C1 segment of cervical spinal cord (tissue), 14 donors: ENCODE data around the gene AIDA.
"Not testable (repeated sequence)": the region's sequence is repeated elsewhere in the genome, so short reads cannot be mapped to it uniquely, and the experiment has no call there.

Experiments
- DNase-seq, 14 donors: peaks; one replicate each; lab custom pipeline; 2025; lab: John Stamatoyannopoulos, UW

The AIDA gene

DNA sequence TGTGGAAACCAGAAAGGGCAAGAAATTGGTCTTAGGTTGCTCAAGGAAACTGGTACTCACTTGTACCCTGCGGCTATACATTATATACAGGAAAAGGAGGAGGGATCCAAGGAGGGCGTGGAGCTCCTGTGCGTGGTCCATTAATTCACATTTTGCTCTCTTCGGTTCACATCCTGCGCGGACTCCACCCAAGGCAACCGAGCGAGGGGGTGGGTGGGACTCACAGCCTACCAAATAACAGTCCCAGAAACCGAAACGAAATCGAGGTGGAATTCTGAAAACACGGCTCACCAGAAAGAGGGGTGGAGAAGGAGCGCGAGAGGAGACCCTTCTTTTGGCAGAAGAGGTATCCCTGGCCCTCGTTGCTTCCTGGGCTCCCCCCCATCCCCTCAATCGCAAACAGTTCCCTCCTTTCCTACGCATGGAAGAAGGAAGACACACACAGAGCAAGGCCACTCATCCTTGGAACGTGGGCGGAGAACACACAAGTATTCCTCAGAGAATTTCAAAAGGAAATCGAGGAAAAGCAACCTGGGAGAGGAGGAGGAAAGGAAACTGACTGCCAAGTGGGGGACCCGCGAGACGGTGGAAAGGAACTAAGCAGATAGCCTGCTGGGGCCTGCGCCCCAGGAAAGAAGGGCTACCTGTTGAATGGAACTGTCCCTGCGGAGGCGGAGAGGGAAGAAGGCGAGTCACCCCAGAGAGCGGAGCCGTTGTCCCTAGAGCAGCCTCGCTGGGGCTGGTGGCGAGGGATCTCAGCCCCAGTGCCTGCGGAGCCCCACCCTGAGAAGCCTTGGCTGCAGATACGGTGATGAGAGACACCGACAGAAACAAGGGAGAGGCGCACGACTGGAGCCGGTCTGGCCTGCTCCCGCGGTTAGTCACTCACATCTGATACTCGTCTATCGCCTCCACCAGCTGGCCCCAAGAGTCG is 705 bp downstream of the AIDA start:
- peak in 12 of 14 donors; percentile 12 to 74 (median 52) for DNase-seq

DNA sequence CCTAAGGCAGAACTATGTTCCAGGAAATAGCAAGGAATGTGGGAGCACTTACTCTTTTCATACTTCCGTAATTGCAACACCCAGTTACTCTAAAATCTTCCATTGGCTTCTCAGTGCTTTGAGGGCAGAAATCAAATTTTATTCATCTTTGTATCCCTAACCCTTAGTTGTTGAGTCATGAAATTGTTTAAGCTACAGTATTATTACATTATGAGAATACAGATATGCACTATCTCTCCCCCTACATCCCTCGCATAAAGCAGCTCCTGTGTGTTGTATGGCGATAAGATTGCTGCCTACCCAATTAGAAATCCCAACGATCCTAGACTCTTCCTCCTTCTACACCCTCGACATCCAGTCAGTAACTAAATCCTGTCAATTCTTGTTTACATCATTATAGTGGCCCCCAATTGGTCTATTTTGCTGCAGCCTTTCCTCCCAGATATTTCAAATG is 2.6 kb downstream of the AIDA start:
- no peak for DNase-seq

DNA sequence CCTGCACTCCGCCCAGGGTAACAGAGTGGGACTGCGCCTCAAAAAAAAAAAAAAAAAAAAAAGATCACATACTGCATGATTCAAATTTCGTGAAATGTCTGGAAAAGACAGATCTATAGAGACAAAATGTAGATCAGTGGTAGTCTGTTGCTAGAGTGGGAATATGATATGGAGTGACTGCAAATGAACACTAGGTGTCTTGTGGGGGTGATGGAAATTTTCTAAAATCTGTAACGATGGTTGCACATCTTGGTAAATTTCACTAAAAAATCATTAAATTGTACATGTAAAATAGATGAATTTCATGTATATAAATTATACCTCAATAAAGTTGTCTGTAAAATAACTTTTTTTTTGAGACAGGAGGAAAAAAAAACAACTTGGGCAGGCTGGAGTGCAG is 5.5 kb downstream of the AIDA start:
- DNase-seq, result no peak

DNA sequence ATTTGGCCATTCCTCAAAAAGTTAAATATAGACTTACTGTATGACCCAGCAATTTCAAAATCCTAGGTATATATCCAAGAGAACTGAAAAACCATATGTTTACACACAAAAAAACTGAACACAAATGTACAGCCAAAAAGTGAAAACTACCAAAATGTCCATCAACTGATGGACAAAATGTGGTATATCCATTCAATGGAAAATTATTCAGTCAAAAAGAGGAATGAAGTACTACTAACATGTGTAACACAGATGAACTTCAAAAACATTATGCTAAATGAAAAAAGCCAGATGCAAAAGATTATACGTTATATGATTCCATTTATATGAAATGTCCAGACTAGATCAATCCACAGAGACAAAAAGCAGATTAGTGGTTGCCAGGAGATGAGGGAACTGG is 8.0 kb downstream of the AIDA start:
- no peak for DNase-seq

DNA sequence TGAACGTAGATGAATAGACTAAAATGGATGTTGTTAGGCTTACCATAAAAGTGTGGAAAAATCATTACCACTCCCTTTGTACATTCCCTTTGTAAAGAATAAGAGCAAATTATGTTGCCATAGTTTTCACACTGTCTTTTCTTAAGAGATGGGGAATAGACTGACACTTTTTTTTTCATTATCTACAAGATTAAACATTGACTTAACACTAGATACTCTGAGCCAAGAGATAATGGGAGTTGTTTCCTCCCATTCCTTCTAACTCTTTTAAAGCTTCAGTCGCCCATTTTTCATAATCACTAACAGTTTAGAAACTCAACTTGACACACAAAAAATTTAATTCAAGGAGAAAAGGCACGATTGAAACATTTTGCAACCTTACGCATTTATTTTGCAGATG is 10.1 kb downstream of the AIDA start:
- no peak for DNase-seq

DNA sequence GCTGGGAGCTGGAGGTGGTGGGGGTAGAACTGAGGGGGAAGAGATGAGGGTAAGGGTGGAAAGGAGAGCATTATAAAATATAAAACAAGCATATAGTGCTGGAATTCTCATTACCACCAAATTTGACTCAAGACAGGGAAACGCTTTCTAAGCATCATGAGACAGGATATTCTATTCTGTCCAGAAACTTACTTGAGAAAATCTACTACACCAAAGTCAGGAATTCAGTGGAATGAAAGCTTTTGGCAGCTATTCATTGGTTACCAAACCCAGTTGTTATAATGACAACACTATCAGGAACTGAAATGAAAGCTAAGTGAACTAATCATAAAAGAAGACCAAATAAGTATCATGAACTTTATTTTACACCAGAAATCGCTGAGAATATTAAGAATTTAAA is 14.5 kb downstream of the AIDA start:
- no peak for DNase-seq

DNA sequence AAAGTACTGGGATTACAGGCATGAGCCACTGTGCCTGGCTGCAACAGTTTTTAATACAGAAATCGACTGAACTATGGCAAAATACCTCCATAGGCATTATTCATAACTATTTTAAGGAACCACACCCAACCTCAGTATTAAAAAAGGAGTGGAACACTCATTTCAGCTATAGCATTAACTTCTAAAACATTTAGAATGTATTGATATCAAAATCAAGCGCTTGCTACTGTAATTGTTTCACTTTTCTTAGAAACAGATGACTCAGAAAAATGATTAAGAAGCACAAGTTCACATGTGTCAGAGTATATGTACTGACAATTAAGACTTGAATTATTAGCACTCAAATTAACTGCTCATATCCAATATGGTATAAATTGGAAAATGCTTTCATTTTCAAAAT is 15.1 kb downstream of the AIDA start:
- no peak for DNase-seq

DNA sequence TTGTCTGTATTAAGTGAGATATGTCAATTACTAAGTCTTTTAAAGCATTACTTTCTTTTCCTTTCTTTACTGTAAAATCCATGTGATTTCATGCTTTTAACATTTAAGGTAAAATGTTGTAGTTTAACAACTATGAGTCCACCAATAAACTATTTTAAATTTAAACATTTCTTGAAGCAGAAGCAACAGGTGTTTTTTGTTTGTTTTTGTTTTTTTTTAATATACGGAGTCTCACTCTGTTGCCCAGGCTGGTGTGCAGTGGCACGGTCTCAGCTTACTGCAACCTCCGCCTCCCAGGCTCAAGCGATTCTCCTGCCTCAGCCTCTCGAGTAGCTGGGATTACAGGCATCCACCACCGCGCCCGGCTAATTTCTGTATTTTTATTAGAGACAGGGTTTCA is 15.6 kb downstream of the AIDA start:
- DNase-seq, result no peak

DNA sequence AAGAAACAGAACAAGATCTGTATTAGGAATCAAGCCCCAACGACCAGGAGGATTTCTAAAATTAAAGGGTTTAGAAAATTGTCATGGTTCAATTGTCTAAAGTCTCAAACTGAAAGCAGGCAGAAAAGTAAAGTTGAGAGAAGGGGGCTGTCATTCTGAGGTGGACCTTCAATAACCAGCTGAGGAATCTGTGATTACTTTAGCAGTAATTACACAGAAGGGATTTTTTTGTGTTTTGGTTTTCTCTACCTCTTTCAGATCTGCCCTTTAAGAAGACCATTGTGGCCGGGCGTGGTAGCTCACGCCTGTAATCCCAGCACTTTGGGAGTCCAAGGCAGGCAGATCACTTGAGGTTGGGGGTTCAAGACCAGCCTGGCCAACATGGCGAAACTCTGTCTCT is 17.4 kb downstream of the AIDA start:
- no peak for DNase-seq

DNA sequence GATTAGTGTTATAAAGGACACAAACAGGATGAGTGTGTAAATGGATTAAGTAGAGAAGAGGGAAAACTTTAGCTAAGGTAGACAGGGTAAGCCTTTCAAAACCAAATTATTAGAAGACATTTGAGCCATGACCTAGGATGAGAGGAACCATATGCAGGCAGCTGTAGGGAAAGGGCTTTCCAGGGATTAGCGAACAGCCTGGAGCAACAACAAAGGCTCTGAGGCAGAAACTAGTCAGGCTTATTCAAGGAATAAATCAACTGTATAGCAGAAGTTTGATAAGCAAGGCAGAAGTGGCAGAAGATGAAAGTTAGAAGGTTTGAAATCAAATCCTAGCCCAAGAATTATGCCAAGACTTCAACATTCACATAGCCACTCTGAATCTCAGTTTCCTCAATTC is 21.3 kb downstream of the AIDA start:
- no peak for DNase-seq

DNA sequence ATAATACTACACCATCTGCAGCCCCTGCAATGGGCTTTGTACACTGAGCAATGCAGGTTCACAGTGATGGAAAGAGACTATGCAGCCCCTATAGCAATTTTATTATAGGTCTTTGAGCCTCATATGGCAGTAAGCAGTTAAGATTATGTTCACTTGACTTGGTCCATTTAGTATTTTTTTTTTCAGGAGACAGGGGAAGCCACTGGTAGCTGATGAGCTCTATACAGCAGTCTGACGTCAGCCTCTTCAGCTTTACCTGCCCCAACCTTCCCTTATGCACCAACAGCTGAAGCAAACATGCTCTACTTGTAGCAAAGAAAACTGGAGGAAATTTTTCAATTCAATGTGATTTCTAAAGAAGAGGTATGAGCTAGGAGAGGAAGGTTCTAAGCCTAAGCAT is 32.2 kb downstream of the AIDA start:
- no peak for DNase-seq

DNA sequence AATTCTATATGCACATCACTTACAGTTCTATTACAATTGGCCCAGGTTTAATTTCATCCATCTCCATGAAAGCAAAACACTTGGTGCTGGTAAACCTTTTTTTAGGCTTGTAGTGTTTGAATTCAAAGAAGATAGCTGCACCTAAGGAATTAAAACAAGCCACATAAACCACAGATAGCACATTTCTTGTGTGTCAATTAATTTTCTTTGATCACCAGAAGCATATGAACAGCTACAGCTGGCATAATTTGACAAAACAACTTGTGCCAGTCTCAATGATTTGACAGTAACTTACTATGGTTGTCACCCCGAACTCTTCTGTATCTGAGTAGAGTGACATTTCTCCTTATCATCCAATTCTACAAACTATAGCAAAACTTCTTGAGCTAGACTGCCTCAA is 42.2 kb downstream of the AIDA start:
- DNase-seq, result no peak

DNA sequence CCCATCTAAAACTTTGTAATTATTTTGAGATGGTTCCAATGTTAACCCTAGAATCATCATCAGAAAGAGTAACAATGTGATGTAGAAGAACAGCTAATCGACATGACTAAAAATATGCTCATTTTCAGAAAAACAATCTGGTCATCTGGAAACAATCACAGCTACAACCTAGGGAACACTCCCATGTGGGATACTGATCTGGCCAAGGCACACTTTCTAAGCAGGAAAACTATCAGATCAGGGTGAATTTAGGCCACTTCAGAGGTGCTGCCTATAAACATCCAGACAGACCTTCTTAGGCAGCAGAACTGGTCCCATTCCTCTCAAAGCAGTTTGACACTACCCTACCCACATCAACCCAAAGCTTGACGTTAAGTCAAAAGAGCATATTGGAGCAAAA is 43.2 kb downstream of the AIDA start:
- not testable (repeated sequence) for DNase-seq

DNA sequence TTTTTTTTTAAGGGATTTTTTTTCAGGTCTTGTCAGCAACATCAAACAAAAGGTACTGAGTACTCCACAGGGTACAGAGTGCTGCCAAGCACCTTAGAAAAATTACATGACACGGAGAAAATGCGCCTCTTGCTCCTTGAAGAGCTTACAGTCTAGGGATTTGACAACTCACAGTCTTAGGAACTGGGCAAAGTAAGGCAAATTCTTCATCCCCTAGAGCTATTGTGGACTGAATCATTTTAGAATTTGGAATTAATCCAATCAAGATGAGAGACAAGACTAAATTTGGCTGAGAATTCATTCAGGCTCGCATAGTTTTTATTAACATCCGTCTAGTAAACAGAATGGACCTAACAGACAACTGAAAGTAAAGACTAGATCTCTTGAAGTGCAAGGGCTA is 44.1 kb downstream of the AIDA start:
- not testable (repeated sequence) for DNase-seq

DNA sequence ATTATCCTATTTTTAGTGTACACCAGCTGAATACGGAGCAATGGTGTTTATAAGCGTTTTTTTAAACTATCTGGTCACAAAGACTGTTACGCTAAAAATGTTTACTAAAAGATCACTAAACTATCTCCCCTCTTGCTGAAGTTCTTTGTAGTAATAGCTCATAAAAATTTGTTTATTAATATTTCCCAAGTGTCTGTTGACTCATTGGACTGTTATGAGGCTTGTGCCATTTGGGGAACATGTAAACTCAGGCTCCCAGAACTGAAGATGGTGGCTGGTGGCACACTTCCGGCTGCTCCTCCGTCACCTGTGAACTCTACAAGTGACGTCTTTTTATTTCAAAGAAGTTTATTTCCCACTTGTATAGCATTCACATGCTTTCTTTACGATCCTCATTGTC is 46.3 kb downstream of the AIDA start:
- DNase-seq, result no peak

DNA sequence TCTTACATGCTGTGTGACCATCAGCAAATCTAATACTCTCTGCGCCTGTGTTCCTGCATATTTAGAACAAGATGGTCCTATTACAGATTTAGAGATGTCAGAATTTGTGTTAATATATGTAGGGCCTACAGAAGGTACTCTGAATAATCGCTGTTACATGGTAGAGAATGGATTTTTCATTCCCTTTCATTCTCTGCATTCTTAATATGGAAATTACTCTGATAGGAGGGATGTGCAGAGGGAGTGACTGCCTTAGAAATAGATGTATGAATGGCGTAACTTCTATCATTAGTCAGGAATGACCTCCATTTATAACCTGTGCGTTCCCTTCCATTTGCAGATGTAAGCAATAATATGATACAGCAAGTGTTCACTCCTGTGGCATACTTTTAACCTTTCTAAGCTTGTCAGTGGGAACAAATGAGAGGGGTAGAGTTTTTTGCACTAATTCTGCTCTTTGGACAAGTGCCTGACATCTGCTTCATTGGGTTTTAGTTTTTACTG is 48.8 kb downstream of the AIDA start:
- DNase-seq, result no peak

DNA sequence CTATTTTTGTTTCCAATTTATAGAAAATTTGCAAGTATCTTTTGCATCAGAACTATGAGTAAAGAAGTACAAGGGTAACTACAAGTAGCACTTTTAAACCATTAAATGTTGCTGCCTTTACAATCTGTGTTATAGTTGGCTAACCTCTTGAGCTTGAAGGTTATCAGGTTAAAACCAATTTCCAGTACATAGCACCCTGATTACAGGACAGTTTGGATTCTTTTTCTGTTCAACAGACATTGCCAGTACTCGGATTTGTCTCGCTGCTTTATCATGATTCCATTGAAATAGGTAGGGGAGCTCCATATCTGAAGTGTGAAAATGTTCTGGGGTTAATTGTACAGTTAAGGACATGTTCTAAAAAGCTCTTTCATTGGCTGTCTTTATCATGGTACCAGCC is 54.4 kb downstream of the AIDA start:
- no peak for DNase-seq

DNA sequence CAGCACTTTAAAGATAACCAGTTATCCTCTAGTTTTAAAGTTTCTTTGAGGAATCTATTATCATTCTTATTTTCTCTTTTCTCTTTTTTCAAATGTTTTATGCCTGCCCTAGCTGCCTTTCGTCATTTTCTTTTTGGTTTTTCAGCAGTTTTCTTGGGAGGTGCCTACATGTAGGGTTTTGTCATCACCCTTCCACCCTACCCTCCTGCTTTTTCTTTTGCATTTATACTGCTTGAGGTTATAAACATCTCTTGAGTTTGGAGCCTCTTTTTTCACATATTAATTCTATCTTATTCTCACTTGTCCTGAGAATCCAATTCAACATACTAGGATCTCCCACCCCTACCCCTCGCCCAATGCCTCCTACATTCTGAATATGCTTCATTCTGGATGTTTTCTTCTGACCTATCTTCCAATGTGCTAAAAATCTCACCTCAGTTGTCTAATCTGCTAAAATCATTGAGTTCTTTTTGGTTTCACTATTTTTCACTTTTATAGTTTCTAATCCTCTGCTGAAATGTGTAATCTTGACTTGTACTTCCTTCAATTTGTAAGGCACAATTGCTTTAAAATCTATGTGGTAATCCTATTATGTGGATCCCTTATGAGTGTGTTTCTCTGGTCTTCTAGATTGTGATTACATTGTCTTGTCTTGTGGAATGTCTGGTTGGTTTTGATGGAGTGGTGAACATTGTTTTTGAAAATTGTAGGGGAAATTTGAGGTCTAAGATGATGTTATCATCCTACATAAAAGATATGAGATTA is 55.7 kb downstream of the AIDA start:
- no peak for DNase-seq

DNA sequence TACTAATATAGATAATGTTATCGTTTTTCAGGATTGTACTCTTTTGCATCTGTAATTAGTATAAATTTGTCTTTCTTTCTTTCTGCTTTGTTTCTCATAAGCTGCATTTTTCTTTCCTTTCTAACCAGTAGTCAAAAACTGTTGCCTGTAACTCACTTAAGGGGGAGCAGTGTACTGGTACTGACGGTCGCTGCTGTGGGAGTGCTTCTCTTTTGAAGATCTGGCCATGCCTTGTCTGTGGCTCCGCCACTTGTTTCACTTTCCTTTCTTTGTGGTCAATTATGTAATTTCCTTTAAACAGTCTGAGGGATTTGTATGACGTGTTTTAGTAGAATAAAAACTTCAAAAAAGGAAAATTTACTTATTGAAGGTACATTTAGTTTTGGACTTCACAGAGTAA is 57.4 kb downstream of the AIDA start:
- DNase-seq, result no peak

DNA sequence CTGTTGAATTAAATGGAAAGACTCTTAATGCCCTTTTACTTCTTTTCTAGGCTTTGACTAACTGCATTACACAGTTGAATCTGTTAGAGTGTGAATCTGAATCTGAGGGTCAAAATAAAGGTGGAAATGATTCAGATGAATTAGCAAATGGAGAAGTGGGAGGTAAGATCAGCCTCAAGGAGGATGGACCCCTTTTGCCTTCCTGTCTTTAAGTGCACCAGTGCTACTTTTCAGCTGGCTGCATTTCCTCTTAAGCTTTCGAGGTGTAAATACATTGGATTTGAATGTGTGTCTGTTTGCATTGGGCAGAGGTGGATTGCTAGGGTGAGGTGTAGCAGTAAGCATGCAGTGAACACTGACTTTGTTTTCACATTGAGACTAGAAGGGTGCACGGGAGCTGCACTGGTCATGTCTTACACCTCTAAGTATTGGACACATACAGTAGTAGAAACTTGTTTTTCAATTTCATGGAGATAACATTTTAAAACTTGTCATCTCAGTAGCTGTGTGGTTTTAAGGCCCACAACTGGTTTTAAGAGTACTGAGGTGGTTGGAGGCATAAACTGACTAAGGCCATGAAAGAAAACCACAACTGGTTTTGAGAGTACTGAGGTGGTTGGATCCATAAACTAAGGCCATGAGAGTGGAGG is 59.0 kb downstream of the AIDA start:
- no peak for DNase-seq

DNA sequence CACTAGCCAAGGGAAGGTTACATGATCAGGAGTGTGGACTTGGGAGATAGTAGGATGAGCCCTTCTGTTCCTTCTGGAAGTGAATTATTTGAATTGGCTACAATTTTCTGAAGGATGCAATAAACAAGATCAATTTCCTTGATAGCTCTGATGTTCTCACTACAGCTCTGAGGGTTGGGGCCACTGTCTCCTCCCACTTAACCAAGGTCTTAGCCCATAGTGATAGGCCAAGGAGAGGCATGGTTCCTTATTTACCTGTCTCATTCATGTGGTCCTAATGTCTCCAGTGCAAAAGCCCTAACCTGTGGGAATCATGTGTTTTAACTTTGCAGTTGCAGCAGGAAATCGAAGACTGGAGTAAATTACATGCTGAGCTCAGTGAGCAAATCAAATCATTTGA is 59.6 kb downstream of the AIDA start:
- no peak for DNase-seq

DNA sequence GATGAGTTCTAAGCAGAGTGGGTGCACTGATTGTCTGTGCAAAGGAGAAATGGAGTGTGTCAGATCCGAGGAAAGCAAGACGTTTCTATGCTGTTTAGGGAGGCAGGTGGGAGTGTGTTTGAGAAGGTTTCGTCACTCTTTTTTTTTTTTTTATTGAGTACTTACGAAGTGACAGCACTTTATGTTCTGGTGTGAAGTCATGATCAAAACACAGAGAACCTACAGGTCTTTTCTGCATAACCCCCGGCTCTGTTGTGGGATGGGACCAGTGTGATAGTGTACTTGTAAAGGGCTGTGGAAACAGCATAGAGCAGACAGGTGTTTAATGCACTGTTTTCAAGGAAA is 67.7 kb downstream of the AIDA start:
- no peak for DNase-seq
